ENCODE results near the gene MFAP1.

Gene MFAP1

DNA sequence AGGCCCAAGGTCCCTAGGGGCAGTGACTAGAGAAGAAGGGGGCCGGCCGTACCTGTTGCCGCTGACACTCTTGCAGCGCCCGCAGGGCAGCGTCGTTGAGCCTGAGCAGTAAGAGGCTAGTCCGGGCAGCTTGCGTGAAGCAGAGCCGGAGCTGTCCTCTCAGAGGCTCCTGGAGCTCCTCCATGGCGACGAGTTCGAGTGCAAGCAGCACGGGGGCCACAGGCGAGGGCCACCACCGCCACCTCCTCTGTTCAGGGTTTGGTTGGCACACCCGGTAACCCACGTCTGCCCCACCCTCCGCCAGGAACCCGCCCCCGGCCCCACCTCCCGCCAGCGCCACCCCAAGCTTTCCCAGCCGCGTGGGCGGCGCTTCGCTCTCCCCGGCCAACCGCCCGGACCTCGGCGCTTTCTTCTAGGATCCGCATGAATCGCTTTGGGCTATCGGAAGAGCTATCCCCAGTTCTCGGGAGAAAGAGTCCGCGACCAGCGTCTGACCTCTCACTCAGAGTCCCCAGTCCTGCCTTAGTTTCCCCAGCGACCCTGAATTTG lies 47.7 kb downstream of the MFAP1 start, which contains the start of gene ELL3:
Gene ELL3 (minus strand): TSS at position 249 of the 549 bp plus-strand sequence. CDS start 65 bp downstream, at position 184.
- in situ Hi-C loops (cut with MboI; ENCODE audit: low sequenced_read_pairs), result no loop called here

DNA sequence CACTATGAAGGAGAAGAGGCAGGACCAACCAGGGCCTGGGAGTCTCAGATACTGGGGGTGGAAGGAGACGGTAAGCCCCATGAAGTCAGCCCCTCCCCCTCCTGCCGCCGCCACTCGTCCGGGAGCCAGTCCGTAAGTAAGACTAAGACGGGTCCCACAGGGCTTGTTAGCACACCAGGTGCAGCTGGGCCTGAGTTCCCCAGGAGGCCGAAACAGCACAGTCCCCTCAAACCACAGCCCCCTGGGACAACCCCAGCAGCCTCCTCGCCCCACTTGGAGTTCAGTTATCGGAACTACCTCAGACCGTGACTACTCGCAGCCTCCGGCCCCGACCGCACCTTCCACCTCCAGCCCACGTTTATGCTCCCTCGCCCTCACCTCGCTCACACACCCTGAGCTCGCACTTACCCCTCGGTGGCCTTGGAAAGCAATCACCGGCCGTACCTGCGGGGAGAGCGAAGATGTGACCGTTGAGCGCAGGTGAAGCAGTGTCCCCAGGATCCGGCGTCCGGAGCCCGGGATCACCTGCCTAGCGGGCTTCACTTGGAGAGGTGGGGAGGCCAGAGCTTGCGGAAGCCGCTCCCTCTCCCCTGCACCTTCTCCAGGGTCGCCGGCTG lies 48.3 kb downstream of the MFAP1 start:
- in situ Hi-C loops (cut with MboI; ENCODE audit: low sequenced_read_pairs), result no loop called here

DNA sequence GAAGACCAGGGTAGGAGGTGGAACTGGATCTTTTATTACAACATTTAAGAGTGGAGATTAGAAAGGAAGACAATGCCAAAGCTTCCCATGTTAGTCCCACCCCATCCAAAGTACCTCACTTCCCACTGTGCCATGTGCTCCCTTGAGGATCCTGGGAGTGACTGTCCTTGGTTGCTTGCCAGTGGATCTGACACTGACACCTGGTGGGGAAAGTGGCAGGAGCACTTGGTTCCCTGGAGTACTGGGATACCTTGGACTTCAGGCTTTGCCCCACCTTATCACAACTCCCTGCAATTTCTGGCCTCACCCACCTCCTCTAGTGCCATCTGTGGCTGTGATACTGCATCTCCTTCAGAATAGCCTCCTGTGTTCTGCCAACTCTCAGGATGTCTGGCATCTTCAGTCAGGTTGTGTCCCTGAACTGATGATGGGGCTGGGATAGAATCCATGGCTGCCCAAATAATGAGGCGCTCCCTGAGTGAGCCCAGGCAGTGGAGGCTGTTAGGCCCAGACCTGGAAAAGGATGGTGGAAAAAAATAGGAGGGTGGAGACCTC lies 49.0 kb downstream of the MFAP1 start:
- in situ Hi-C loops (cut with MboI; ENCODE audit: low sequenced_read_pairs), result no loop called here

DNA sequence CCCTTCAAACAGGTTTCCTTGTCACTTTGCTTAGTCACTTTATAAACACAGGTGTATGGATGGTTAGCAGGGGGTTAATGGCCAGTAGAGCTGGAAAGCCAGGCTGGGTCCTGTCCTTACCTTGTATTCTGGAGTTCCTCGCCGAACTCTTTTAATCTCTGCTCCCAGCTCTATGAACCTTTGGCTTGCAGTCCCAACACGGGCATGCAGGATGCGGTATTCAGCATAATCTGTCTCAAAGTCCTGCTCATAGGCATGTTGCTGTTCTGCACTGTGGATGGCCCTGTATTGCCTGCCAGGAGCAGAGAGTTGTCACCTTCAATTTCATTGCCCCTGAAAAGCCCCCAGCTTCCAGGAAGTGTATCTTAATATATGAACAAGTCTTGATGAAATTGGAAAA lies 50.4 kb downstream of the MFAP1 start:
- in situ Hi-C loops (cut with MboI; ENCODE audit: low sequenced_read_pairs), result no loop called here

DNA sequence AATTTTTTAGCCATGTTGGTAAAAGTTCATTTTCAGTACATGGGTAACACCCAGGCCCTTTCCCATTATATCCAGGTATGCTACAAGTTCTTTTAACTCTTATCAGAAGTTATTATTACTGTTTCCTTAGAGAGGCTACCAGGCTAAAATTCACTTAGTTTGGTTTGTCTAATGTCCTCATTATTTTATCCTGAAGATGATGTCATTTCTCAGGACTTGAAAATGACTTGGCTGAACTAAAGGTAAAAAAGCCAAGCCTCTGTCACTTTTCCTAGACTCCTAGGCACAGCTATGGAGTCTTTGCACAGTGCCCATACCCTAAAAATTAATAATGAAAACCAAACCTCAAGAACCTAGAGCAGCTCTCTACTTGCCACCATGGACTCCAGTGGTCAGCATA lies 51.9 kb downstream of the MFAP1 start:
- in situ Hi-C loops (cut with MboI; ENCODE audit: low sequenced_read_pairs), result no loop called here

DNA sequence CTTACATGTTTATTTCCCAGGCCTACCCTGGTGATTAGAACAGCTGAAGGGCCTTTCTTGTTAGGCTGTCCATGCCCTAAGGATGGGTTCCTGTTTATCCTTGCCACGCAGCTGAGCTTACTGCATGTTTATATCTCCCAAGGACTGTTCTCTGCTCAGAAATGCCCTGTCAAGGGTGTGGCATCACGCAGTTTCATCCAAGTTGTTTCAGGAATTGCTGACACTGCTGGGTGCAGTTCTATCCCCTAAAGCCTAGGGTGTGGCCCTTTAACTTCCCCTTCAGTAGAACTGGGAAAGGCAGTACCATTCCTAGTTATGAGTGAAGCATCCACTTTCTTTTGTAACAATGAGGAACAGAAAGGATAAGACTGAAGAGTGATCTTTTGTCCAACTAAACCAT lies 52.7 kb downstream of the MFAP1 start:
- in situ Hi-C loops (cut with MboI; ENCODE audit: low sequenced_read_pairs), result no loop called here

DNA sequence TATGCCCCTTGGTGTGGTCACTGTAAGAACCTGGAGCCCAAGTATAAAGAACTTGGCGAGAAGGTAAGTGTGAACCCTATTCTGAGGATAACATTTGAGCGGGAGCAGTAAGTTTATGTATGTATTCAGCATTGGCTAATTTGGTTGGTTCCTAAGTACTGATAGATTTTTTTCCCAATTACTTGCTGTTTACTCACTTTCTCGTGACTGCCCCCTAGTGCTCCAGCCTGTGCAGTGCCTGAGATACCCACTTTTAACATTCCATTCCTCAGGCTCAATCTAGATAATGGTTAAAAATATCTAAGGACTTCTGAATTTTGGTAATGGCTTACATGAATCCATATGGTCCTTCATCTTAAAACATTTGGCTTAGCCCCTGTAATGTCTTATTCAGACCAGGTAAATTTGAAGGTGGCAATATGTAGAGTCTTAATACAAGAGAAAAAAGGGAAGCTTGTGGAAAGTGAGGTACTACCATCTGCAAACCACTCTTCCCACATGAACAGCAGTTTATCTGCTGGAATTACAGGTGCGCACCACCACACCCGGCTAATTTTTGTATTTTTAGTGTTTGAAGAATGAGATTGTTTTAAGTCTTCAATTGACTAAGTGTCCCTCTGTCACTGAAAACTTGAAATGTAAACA lies 54.8 kb downstream of the MFAP1 start:
- in situ Hi-C loops (cut with MboI; ENCODE audit: low sequenced_read_pairs), result no loop called here

DNA sequence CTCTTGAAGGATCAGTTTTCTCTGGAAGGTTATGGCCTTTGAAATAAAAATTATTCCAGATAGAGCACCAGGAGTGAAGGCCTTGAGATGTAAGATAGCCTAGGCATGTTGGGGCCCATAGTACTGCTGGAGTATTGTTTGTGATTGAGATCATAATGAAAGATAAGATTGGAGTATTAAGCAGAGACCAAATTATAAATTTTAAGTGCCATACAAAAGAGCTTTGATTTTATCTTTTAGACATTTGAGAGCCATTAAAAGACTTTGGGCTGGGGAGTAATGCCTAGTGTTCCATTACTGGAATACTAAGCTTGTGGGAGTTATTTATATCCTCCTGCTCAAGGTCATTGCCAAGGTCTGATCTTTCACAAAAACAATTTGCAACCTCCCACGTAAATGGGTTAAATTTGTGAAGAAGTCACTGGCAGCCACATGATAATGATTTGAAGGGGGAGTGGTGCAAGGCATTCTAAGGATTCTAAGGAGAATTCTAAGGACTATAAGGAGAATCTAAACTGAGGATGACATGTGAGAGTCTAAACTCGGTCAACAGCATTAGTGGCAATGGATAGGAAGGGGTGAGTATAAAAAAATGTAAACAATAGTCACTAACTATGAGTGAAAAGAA lies 60.6 kb downstream of the MFAP1 start:
- in situ Hi-C loops (cut with MboI; ENCODE audit: low sequenced_read_pairs), result no loop called here

DNA sequence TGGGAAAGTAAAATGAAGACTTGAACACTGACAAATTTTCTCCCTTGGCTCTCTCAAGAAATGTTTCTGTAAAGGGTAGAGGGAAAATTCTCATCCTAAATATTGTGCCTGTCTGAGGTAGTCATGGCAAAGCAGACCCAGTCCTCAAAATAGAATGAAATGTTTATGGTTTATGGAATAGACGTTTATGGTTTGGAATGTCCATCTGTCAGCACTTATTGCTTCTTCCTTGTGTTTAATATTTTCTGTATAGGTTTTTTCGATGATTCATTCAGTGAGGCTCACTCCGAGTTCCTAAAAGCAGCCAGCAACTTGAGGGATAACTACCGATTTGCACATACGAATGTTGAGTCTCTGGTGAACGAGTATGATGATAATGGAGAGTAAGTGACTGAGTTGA lies 61.7 kb downstream of the MFAP1 start:
- in situ Hi-C loops (cut with MboI; ENCODE audit: low sequenced_read_pairs), result no loop called here

Data from HL-60/S4 (cell line).